Ishikawa (cell line): ENCODE data around the gene PGM3.

ENCODE experiments used
- CEBPB ChIP-seq: IDR thresholded peaks from 2 replicates; pipeline ENCODE4 v1.6.1; 2012
- CREB1 ChIP-seq: IDR thresholded peaks from 2 replicates; pipeline ENCODE4 v1.6.1; 2012; ENCODE audit warnings: low read depth
- EGR1 ChIP-seq: IDR thresholded peaks from 2 replicates; pipeline ENCODE4 v1.6.1; 2012
- EP300 ChIP-seq: IDR thresholded peaks from 2 replicates; pipeline ENCODE4 v1.6.1; 2012; ENCODE audit warnings: borderline replicate concordance
- FOXM1 ChIP-seq: IDR thresholded peaks from 2 replicates; pipeline ENCODE4 v1.6.1; 2012; ENCODE audit warnings: low read depth, borderline replicate concordance
- MAX ChIP-seq: IDR thresholded peaks from 2 replicates; pipeline ENCODE4 v1.6.1; 2012
- NFIC ChIP-seq: IDR thresholded peaks from 2 replicates; pipeline ENCODE4 v1.6.1; 2012
- RAD21 ChIP-seq: IDR thresholded peaks from 2 replicates; pipeline ENCODE4 v1.6.1; 2012; ENCODE audit warnings: low read depth
- TAF1 ChIP-seq: IDR thresholded peaks from 2 replicates; pipeline ENCODE4 v1.6.1; 2012; ENCODE audit warnings: low read depth, mild to moderate bottlenecking
- TCF12 ChIP-seq: IDR thresholded peaks from 2 replicates; pipeline ENCODE4 v1.6.1; 2012; ENCODE audit warnings: low read depth
- TEAD4 ChIP-seq: IDR thresholded peaks from 2 replicates; pipeline ENCODE4 v1.6.1; 2012
- YY1 ChIP-seq: IDR thresholded peaks from 2 replicates; pipeline ENCODE4 v1.6.1; 2012; ENCODE audit warnings: low read depth
- ZBTB7A ChIP-seq: IDR thresholded peaks from 2 replicates; pipeline ENCODE4 v1.6.1; 2012; ENCODE audit warnings: low read depth
- TF ChIP-seq, protein P1 (sequence below): IDR thresholded peaks from 2 replicates; pipeline ENCODE4 v1.6.1; 2012
- TF ChIP-seq, protein P2 (sequence below): IDR thresholded peaks from 2 replicates; pipeline ENCODE4 v1.6.1; 2012; ENCODE audit warnings: low read depth, mild to moderate bottlenecking

The PGM3 gene

GRCh38 chr6:83192456-83192855, 609 bp downstream of the PGM3 start:
- no peak for TF ChIP-seq NFIC
- TF ChIP-seq TEAD4: no peak
- no peak for TF ChIP-seq CEBPB
- TF ChIP-seq MAX: no peak
- TF ChIP-seq CREB1: no peak
- no peak for TF ChIP-seq YY1
- TF ChIP-seq FOXM1: no peak
- no peak for TF ChIP-seq EGR1
- TF ChIP-seq RAD21: no peak
- TF ChIP-seq TAF1: no peak
- no peak for TF ChIP-seq ZBTB7A
- TF ChIP-seq, protein P1, sequence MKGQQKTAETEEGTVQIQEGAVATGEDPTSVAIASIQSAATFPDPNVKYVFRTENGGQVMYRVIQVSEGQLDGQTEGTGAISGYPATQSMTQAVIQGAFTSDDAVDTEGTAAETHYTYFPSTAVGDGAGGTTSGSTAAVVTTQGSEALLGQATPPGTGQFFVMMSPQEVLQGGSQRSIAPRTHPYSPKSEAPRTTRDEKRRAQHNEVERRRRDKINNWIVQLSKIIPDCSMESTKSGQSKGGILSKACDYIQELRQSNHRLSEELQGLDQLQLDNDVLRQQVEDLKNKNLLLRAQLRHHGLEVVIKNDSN: no peak
- TF ChIP-seq, protein P2, sequence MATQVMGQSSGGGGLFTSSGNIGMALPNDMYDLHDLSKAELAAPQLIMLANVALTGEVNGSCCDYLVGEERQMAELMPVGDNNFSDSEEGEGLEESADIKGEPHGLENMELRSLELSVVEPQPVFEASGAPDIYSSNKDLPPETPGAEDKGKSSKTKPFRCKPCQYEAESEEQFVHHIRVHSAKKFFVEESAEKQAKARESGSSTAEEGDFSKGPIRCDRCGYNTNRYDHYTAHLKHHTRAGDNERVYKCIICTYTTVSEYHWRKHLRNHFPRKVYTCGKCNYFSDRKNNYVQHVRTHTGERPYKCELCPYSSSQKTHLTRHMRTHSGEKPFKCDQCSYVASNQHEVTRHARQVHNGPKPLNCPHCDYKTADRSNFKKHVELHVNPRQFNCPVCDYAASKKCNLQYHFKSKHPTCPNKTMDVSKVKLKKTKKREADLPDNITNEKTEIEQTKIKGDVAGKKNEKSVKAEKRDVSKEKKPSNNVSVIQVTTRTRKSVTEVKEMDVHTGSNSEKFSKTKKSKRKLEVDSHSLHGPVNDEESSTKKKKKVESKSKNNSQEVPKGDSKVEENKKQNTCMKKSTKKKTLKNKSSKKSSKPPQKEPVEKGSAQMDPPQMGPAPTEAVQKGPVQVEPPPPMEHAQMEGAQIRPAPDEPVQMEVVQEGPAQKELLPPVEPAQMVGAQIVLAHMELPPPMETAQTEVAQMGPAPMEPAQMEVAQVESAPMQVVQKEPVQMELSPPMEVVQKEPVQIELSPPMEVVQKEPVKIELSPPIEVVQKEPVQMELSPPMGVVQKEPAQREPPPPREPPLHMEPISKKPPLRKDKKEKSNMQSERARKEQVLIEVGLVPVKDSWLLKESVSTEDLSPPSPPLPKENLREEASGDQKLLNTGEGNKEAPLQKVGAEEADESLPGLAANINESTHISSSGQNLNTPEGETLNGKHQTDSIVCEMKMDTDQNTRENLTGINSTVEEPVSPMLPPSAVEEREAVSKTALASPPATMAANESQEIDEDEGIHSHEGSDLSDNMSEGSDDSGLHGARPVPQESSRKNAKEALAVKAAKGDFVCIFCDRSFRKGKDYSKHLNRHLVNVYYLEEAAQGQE: no peak
- TF ChIP-seq EP300: no peak
- TF ChIP-seq TCF12: no peak

DNA sequence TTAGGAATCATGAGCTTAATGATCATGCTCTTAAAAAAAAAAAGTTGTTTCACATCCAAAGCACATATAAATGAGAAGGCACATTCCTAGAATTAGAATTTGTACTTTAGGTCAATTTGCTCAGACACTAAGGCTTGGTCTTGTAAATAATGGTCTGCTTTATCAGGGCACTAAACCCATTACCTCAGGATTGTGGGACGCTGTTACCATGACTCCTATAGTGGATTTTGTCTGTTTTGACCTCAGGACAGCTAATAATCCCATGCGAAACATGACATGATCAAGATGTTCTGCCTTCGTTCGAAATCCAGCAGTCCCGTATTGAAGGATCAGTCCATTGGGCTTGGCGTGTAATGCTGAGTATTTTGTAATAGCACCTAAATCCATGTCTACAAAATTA, 2.4 kb downstream of the PGM3 start:
- TF ChIP-seq YY1: no peak
- no peak for TF ChIP-seq MAX
- no peak for TF ChIP-seq FOXM1

- TF ChIP-seq, protein P2: no peak
- TF ChIP-seq MAX (no peak), TEAD4 (no peak), TCF12 (no peak), CEBPB (no peak), RAD21 (no peak), TAF1 (no peak), YY1 (no peak), FOXM1 (no peak), EP300 (no peak), EGR1 (no peak), ZBTB7A (no peak)
- TF ChIP-seq, protein P1: no peak
These were observed 4.6 kb downstream of the PGM3 start for GRCh38 chr6:83188501-83188900.

DNA sequence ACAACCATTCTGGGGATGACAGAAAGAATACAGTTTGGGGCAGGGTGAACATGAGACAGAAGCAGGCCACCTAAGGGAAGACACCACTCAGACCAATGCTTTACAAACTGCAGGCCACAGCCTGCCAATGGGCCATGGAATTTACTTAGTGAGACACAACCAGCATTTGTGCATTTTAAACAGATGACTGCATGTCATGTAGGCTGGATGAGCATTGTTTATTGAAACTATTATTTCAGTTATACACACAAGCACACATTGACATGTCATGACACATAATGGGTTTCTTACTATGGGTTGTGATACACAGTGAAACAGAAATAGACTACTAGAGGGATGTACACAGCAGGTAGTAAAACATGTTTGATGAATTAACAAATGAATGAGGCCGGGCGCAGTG, 8.0 kb downstream of the PGM3 start:
- TF ChIP-seq TAF1 (no peak), CEBPB (no peak), CREB1 (no peak)
- TF ChIP-seq, protein P2: no peak
